LNCAP (cell line): ENCODE measurements around the gene LRTM2.

Experiments used
- CTCF ChIP-seq: fragments of 450-650 bp; IDR thresholded peaks from 2 replicates; pipeline ENCODE4 v1.5.1; 2017; ENCODE audit warnings: mild to moderate bottlenecking

LRTM2 gene

DNA sequence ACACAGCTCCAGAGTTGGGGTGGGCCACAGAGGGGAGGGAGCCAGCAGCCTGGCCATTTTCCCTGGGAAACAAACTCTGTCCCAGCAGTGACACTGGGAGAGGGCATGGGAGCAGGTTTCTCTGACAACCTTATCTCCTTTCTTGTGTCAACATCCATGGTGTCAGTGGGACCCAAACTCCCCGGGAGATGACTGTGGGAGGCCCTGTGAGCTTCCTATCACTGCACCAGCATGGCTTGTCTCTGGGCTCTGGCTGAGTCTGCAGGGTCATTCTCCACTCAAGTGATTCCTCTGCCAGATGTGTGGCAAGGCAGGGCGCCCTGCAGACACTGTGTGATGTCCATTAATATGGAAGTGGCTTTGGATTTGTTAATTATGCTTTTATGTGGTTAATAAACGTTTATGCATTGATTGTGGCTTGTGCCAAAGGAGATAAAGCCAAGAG is 10.1 kb downstream of the LRTM2 start:
- no peak for TF ChIP-seq CTCF

- no peak for TF ChIP-seq CTCF
Measured at GRCh38 chr12:1830981-1831963, 10.9 kb downstream of the LRTM2 start.

- TF ChIP-seq CTCF, result no peak
Measured at GRCh38 chr12:1832801-1833595, 12.6 kb downstream of the LRTM2 start.

GRCh38 chr12:1833596-1834028 is 13.2 kb downstream of the LRTM2 start:
- no peak for TF ChIP-seq CTCF

- TF ChIP-seq CTCF, result no peak
Measured at GRCh38 chr12:1834186-1834925, 14.0 kb downstream of the LRTM2 start.

DNA sequence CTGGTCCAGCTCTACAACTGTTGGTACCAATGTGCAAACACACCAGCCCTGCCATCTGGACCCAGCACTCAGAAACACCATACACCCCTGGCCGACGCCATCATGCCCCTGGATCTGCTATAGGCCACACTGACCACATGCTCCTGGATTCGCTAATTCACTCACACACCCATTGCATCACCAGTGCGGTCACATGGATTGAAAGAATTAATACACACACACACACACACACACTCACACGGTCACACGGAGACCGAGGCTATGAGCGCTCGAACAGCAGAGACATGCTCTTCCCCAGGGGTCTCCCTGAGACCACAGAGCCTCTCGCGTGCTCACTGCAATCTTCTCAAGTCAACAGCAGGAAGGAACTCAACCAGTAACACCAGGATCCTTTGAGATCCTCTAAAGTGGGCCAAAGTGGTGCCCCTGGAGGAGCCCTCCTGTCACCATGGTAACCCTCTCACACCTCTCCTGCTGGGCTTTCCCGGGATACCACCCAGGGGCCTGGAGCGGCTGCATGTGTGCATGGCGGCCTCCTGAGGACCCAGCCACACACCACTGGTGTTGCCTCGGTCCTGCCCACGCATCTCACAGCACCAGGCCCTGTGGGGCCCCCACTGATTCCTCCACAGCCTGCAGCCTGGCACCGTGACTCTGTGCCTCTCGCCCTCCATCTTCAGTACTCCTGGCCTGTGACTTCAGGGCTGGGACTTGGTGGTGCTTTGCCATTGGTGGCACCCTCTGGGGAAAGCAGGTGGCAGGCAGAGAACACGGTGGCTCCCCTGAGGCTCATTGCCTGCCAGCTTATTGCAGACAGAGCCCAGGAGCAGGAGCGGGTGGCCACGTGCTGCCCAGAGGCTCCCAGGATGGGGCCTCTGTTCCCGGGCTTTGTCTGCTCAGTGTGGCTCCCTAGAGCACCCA is 15.1 kb downstream of the LRTM2 start:
- no peak for TF ChIP-seq CTCF
